Upper lobe of right lung (tissue), 1 donor: ENCODE results near the gene ADARB1. TPM values are rescaled to one million over a fixed set of nuclear protein-coding genes. Genes with fewer than 3 reads are reported as not detected.

ENCODE experiments used
- ATAC-seq: fragments of 200-7000 bp; cut with Tn5 transposase; one replicate; pipeline ENCODE4 v1.9.1; 2020; ENCODE audit warnings: mild to moderate bottlenecking, moderate library complexity
- DNase-seq: peaks from one replicate; pipeline ENCODE4 v3.0.0-alpha.2; 2020
- H3K27ac ChIP-seq: fragments of 200-600 bp; one replicate; pipeline ENCODE4 v1.8.0; 2022
- H3K27me3 ChIP-seq: fragments of 200-600 bp; one replicate; pipeline ENCODE4 v1.8.0; 2022; ENCODE audit warnings: mild to moderate bottlenecking
- H3K36me3 ChIP-seq: fragments of 200-600 bp; one replicate; pipeline ENCODE4 v1.8.0; 2022
- H3K4me1 ChIP-seq: fragments of 200-600 bp; one replicate; pipeline ENCODE4 v1.8.0; 2022
- H3K4me3 ChIP-seq: fragments of 200-600 bp; one replicate; pipeline ENCODE4 v1.8.0; 2022; ENCODE audit warnings: mild to moderate bottlenecking
- H3K9me3 ChIP-seq: fragments of 200-600 bp; one replicate; pipeline ENCODE4 v1.8.0; 2022
- CTCF ChIP-seq: fragments of 200-600 bp; IDR thresholded peaks from one replicate; pipeline ENCODE4 v1.8.0; 2022; ENCODE audit warnings: antibody characterized with exemption
- intact Hi-C: fragments of 100-400 bp; cut with DNase I; formaldehyde crosslinking; loops from one replicate; pipeline ENCODE4 v1.11.0; 2022
- total RNA-seq: library from RNA; stranded (reverse); fragmentation: NEBNext Ultra II Directional; extraction: Animal tissue kit (Norgen Biotek cat#: 25700); gene quantifications from one replicate; pipeline ENCODE4 v1.2.1, GENCODE V29; 2021
- donor health status: DM: no; HTN: yes; CAD: no; lungs with severe emphysema.

ADARB1 gene
- total RNA-seq, 1 donor from 2014 or later, result 73.6 TPM

GRCh38 chr21:45041351-45041805 is 33.0 kb upstream of the ADARB1 start:
- ATAC-seq, result peak; percentile 89
- peaks cover 23% of the 10 kb centered on the region for H3K4me1 ChIP-seq
- peak; percentile 81 for DNase-seq

DNA sequence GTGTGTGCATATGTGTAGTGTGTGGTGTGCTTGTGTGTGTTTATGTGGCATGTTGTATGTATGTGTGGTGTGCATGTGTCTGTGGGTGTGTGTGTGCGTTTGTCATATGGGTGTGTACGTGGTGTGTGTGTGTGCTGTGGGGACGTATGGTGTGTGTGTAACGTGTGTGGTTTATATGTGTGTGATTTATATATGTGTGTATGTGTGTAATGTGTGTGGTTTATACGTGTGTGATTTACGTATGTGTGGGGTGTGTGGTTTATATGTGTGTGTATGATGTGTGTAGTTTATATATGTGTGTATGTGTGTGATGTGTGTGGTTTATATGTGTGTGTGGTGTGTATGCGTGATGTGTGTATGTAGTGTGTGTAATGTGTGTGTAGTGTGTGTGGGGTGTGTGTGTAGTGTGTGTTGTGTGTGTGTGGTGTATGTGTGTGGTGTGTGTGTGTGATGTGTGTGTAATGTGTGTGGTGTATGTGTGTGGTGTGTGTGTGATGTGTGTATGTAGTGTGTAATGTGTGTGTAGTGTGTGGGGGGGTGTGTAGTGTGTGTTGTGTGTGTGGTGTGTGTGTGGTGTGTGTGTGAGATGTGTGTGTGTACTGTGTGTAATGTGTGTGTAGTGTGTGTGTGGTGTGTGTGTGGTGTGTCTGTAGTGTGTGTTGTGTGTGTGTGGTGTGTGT is 32.3 kb upstream of the ADARB1 start:
- Histone ChIP-seq H3K4me3 (no peak overlapping the region), H3K27ac (peak overlapping the region; percentile 55)
- ATAC-seq, result no peak

More at GRCh38 chr21:45041351-45041805, 33.0 kb upstream of the ADARB1 start:
- H3K27ac ChIP-seq, result peak overlapping the region; percentile 55
- H3K4me3 ChIP-seq, result no peak overlapping the region
- intact Hi-C loops, result no loop called here
- no peak for TF ChIP-seq CTCF
- no peaks in the 10 kb centered on the region for H3K27me3 ChIP-seq
- no peaks in the 10 kb centered on the region for H3K9me3 ChIP-seq
- no peaks in the 10 kb centered on the region for H3K36me3 ChIP-seq

DNA sequence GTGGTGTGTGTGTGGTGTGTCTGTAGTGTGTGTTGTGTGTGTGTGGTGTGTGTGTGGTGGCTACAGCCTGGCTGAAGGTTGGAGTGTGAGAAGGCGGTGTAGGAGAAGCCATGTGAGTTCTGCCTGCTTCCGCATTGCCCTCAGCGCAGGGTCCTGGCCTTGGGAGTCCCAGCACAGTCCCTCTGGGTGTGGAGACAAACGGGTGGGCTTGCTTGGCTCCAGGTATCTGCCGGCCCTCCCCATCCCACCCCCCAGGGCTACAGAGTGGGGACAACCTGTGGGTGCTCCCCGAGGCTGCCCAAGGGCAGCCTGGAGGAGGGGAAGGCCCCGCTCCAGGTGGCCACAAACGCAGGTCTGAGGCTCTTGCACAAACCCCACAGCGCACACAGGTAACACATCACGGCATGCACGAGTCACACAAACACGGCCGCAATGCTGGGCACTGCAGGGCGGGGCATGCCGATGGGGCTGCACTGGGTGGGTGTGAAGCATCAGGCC is 31.7 kb upstream of the ADARB1 start:
- no peak overlapping the region for H3K4me3 ChIP-seq
- no peak for TF ChIP-seq CTCF
- no peaks in the 10 kb centered on the region for H3K36me3 ChIP-seq
- no peak overlapping the region for H3K27ac ChIP-seq
- H3K27me3 ChIP-seq, result no peaks in the 10 kb centered on the region
- intact Hi-C loops, result no loop called here
- no peak for DNase-seq
- peaks cover 23% of the 10 kb centered on the region for H3K4me1 ChIP-seq
- no peak for ATAC-seq
- peaks cover 6% of the 10 kb centered on the region for H3K9me3 ChIP-seq

More for the DNA sequence above, 32.3 kb upstream of the ADARB1 start:
- Histone ChIP-seq H3K9me3 (peaks cover 2% of the 10 kb centered on the region), H3K4me1 (peaks cover 23% of the 10 kb centered on the region), H3K36me3 (no peaks in the 10 kb centered on the region), H3K27me3 (no peaks in the 10 kb centered on the region)
- intact Hi-C loops, result no loop called here
- TF ChIP-seq CTCF, result no peak
- DNase-seq, result no peak

GRCh38 chr21:45043541-45044020 is 30.8 kb upstream of the ADARB1 start:
- Histone ChIP-seq H3K27ac (no peak overlapping the region), H3K4me1 (peaks cover 23% of the 10 kb centered on the region), H3K9me3 (peaks cover 6% of the 10 kb centered on the region), H3K36me3 (no peaks in the 10 kb centered on the region), H3K4me3 (no peak overlapping the region), H3K27me3 (no peaks in the 10 kb centered on the region)
- no peak for TF ChIP-seq CTCF
- DNase-seq (no peak), ATAC-seq (no peak)
- intact Hi-C loops, result no loop called here

- Histone ChIP-seq H3K9me3 (peaks cover 6% of the 10 kb centered on the region), H3K27ac (no peak overlapping the region), H3K4me1 (peaks cover 14% of the 10 kb centered on the region), H3K36me3 (no peaks in the 10 kb centered on the region), H3K4me3 (no peak overlapping the region), H3K27me3 (no peaks in the 10 kb centered on the region)
- DNase-seq, result no peak
- intact Hi-C loops, result no loop called here
- no peak for TF ChIP-seq CTCF
- ATAC-seq, result no peak
Observed at GRCh38 chr21:45045481-45045880, 28.9 kb upstream of the ADARB1 start.
